ENCODE results near the gene S1PR3.
A peak's percentile ranks its signal among the peaks of the same experiment; 100 is the strongest.

The S1PR3 gene

GRCh38 chr9:88969646-88970373 is 21.5 kb upstream of the S1PR3 start:
- DNase-seq, result no peak

DNA sequence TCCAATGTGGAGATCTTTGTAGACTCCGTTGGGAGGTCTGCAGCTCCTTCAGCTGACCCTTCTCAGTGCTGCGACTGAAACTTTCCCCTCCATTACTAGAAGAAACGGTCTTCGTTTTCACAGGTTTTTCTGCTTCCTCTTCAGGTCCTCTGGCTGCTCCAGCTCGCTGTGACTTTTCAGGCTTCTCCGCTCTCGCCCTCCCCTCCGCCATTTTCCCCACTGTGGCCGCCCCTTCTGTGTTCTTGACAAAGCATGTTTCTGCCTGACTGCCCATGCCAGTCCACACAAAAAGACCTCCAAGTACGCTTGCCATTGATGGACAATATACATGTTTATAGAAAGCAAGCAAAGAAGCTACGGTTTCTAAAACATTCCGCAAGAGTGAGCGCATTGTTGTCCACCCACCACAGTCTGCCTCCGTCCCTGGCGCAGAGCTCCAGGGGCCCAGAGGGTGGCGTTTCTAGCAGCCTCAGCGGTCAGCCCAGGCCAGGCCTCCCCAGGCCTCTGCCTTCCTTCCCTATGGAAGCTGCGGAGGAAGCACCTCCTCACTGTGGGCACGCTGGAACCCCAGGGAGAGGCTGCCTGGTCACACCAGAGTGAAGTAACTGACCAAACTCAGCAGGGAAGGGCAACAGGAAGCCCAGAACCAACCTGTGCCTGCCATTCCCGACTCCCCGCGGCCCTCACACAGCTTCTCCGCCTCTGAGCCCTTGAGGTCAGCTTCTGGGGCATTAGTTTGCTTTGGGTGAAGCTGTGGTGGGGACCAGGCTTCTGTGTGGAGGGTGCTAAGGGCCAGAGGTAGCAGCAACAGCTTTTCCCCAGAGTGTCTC is 19.9 kb upstream of the S1PR3 start:
- no peak for DNase-seq

DNA sequence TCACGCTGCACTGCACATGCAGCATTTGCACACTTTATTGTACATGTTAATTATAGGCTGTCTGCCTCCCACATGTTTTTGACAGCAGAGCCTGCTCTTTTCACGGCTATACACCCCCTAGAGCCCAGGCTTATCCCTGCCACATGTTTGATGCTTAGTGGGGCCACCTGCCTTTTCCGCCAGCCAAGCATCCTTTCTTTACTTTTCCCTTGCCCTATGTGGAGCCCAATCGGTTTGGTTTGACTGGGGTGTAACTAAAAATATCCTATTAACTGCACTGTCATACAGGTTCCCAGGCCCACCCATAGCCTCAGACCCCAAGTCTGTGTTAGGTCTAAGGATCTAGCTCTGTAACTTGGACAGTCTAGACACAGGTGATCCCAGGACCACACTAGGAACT is 18.9 kb upstream of the S1PR3 start:
- no peak for DNase-seq

- DNase-seq, result no peak
Observed at GRCh38 chr9:88973281-88974045, 17.8 kb upstream of the S1PR3 start.

DNA sequence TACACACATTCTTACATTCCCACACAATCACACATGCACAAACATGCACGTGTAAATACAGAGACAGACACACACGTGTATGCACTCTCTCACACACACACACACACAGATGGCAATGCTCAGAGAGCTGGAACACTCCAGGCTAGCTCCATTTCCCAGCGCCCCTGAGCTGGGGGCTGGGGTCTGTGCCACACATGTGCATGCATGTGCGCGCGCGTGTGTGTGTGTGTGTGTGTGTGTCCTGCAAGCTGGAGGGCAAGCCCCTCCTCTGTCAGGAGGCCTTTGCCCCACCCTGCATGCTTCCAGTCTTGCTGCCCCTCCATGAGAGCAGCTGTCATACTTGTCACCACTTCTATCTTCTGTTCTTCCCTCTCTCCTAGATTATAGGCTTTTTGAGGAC is 16.6 kb upstream of the S1PR3 start:
- no peak for DNase-seq

DNA sequence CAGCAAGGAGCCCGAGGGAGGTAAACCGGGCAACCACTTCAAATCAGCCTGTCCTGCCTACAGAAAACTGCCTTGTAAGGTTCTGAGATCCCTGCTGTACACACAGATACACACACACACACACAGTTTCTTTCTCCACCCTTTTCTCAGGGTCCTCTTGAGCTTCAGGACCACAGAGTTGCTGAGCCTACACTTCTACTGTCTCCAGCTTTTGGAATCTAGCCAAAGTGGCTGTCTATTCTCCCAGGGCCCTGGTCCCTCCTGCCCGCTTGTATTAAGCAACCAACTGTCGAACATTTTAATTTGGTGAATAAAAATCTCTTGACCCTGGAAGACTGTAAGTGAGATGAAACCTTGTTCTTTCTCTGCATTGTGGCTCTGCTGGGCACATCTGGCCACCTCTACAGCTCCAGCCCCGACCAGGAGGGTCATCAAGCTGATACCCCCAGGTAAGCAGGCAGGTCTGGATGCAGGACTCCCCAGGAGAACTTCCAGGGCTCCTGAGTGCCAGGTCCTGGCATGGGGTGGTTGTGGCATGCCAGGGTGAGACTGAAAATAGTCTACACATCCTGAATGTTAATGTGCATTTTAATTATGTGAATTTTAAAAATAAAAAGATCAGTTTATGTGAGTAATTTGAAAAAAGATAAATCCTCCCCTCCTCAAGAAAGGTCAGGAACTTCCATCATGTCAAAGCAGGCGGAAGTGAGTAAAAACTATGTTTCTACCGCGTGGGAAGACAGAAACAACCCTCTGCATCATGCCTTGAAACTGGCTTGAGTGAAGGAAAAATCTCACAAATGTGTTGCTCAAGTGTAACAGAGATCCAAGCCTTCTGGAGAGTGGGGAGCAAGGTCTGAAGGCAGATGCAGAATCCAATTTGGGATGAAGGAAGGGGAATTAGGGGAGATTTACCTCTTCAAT is 15.0 kb upstream of the S1PR3 start:
- no peak for DNase-seq

DNA sequence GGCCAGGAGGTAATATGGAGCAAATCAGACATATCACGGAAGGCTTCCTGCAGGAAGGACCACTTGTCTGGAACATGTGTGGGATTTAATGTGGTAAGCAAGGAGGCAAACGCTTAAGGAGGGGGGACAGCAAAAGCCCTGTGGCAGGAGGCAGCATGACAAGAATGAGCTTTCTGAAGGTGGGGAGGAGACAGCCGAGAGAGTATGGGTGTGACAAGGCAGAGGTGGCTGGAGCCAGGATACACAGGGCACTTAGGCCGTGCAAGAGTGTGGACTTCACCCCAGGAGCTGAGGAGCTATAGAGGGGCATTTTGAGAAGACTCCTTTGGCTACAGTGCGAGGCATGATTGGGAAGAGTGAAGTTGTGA is 14.4 kb upstream of the S1PR3 start:
- DNase-seq, result no peak

GRCh38 chr9:88978034-88978433 is 13.2 kb upstream of the S1PR3 start:
- peak; percentile 30 for DNase-seq

DNA sequence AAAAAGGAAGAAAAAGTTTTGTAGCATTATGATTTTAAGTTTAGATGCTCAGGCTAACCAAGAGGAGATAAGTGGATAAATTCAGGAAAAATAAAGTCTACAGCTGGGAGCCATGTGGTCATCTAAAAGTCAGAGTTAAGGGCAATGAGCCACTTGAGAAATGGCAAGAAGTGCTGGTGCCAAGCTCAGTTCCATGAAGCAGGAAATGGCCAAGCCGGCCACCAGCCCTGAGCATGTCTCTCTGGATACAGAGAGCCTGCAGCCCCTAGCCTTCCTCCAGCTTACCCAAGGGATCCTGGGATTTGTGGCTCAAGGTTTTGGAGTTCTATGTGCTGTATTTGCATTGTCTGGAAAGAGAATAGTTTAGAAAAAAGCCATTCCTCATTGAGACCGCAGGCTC is 12.2 kb upstream of the S1PR3 start:
- no peak for DNase-seq

GRCh38 chr9:88979791-88980190 is 11.5 kb upstream of the S1PR3 start:
- no peak for DNase-seq

DNA sequence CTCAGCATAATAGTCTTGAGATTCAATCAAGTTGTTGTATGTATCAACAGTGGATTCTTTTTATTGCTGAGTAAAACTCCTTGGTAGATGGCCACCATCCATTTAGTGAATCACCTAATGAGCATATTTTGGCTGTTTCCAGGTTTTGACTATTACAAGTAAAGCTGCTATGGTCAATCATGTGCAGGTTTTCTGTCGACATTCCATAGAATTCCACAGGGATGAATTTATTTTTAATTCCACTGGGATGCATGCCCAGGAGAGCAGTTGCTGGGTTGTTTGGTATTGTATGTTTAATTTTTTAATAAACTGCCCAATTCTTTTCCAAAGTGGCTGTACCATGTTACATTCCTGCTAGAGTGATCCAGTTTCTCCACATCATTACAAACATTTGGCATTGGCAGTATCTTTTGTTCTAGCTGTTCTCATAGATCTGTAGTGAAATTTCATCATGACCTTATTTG is 10.5 kb upstream of the S1PR3 start:
- DNase-seq, result peak; percentile 95

GRCh38 chr9:88983865-88984542 is 7.3 kb upstream of the S1PR3 start:
- DNase-seq, result no peak

GRCh38 chr9:88984543-88984883 is 6.8 kb upstream of the S1PR3 start:
- no peak for DNase-seq

DNA sequence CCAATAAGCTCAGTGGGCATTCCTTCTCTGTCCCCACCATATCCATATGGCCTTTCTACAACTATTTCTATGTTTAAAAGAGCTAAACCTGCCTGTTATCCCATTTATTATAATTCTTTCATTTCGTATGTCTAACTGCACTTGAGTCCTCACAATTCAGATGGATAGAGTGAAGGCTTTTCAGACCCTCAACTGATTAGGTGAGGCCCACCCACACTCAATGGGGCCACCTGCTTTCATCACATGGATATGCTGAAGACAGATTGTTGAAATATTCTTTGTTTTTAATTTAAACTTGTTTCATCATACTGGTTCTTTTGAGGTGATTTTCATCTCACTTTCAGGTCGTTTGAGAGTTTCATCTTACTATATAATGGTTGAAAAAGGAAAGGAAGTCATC is 5.7 kb upstream of the S1PR3 start:
- DNase-seq, result no peak

GRCh38 chr9:88986776-88987175 is 4.5 kb upstream of the S1PR3 start:
- no peak for DNase-seq

GRCh38 chr9:88987661-88988060 is 3.6 kb upstream of the S1PR3 start:
- DNase-seq, result no peak

DNA sequence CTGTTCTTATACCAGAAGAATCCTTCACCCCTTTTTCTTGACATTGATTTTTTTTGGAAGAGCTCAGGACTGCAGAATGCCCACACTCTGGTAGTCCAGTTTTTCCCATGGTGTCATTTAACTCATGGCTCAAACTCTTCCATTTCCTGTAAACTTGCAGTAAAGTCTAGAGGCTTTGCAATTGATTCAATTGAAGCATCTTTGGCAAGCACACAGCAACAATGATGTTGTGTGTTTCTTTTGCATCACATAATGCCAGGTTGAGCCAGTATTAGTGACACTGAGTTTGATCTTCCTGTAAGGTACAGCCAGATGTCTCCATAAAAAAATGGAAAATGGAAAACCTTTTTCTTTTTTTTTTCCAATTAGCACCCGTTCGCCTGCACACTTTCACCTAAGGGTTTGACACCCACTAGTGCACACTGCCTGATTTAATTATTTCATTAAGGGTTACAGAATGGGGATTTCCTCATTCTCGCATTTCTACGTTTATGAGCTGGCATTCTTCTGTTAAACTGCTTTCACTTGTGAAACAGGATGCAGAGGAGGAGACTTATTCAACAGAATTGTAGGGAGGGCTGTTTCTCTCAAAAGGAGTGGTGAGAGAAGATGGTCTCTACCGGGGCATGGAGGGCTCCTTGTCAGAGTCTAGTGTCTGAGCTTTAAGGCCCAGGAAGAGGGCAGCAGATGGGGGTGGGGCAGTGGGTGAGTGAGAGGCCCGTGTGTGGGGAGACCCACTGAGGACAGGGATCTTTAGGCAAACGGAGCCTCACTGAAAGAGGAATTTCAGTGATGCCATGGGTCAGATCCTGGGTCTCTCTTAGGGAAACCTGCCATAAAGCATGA is 2.2 kb upstream of the S1PR3 start:
- DNase-seq, result peak; percentile 48

DNA sequence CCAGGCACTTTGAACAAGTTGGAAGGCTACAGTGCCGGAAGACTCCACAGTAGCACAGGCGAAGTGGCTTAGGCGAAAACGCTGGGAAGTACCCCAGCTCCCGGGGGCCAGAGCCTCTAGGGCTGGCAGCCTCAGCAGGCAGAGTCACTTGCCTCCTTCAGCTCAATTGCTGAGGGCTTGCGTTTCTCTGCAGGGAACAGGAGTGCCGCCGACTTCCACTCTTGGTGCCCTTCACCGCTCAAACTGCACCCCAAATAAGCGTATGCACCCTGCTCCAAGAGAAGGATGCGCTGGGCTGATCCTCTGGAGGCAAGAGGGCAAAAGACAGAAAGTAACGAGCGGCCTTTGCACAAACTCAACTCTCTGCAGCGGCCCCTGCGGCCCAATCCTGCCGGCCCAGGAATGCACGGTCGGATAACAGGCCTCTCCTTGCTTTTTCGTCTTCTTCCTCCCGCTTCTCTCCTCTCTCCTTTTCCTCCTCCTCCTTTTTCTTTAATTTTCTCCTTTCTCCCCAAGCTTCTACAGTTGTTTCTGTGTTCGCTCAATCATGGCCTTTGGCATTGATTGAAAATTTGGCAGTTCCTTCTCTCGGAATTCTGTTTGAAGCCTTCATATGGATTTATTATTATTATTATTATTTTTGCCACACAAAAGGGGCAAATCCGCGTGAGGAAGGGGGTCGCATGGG is 1.1 kb upstream of the S1PR3 start:
- no peak for DNase-seq

GRCh38 chr9:88990729-88991065 is 571 bp upstream of the S1PR3 start:
- no peak for DNase-seq

DNA sequence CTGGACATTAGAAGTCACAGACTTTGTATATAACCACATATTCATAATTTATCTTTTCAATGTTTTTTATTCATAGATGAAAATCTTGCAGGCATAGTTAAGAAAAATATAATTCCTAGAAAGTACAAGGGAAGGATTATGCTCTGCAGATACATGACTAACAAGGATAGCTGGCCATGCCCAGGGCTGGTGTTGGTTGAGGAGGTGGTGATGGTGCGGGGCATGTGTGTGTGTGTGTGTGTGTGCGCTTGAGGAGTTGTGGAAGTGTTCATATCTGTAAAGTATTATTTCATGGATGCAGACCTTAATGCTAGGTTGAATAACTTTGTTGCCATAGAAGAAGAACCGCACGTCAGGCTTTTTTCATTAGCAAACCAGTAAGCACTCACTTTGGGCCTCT is 1.3 kb downstream of the S1PR3 start:
- peak; percentile 26 for DNase-seq

DNA sequence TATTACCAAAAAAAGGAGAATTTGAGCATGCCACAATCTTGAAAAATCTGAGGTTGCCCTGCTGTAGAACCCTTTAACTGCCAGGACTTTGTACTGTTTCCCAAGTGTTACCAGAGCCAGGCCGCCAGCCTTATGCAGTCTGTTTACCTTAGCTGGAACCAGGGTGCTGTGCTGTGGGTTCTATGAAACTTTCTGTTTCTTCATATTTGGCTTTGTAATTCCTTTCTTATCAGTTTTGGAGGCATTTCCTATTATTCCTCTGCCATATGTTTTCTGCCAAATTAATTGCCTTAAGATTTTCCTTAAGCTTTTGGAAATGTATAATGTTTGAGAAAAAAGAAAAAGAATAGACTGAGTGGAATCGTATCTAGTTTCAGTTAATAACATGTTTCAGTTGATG is 2.1 kb downstream of the S1PR3 start:
- DNase-seq, result no peak
